Stimulated activated CD4-positive, alpha-beta T cell treated with anti-CD3 and anti-CD28 coated beads, Interleukin-4, amount 100 ng/mL, for 1 hour (primary cell): ENCODE data around the gene HOXA1.

Experiments used
- DNase-seq: peaks from one replicate; pipeline ENCODE4 v3.0.0-alpha.2; 2020

HOXA1 gene

DNA sequence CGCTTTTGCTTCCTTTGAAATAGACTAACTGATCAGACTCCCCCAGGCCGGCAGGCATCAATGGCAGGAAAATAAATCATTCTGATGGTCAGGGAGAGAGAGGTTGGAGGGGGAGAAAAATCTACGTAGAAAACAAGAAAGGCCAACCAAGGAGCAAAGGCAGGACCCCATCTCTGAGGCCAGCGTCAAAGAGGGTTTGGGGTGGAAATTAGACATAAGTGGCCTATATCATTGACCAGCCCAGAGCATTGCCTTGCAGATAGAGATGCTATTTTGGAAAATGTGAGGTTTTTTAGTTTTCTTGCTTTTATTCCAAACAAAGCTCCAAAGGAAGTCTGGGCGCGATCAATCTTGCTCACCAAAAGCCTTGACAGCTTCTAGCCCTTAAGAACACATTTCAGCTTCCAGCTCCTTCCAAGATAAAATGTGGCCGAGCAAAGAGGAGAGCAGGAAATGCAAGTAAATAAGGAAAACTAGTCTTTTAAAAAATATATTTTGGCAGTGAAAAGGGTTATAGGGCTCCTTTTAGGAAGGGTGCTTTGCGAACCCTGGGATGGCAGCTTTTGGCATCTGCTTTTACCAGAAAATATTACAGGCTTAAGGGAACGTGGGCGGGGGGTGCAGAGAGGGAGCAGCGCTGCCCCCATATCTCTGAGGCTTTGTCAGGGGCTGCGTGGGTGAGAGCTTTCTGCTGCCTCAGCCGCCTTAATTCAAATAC lies 8.7 kb upstream of the HOXA1 start:
- DNase-seq: no peak

DNA sequence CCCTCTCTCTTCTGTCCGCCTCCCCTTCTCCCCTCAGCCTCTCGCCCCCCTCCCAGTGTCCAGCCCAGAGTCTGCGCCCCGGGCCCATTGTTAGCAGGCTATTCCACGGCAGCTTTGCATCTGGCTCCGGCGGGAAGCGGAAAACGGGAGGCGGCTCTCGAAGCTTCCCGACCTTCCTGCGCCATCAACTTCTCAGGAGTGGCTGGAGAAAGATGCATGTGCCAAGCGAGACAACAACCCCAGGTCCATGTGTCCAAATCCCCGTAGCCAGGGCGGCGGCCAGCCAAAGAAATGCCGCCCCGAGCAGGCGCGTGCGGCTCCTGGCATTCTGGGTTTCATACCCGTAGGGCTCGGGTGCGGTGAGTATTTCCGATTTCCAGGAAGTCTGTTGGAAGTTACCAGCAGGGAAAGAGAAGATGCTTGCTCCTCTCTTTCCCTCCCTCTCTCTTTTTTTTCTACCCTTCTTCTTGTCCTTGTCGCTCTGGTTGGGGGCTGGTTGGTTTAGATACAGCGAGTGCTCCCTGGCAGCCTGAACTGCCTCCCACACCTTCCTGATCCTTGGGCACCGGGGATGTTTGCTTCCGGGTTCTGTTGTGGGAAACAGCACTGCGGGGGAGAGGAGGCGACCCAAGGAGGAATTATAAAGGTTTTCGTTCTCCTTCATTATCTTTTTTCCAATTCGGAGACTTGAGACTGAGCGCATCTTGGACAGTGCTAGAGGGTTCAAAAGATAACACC lies 7.9 kb upstream of the HOXA1 start:
- no peak for DNase-seq

GRCh38 chr7:27102581-27103442 lies 7.0 kb upstream of the HOXA1 start, which contains the start of gene HOXA2:
Gene HOXA2, minus strand, starts transcription at chr7:27102683. Its CDS starts 183 bp downstream, at chr7:27102500.
- no peak for DNase-seq

GRCh38 chr7:27101957-27102580 lies 6.3 kb upstream of the HOXA1 start:
- no peak for DNase-seq

DNA sequence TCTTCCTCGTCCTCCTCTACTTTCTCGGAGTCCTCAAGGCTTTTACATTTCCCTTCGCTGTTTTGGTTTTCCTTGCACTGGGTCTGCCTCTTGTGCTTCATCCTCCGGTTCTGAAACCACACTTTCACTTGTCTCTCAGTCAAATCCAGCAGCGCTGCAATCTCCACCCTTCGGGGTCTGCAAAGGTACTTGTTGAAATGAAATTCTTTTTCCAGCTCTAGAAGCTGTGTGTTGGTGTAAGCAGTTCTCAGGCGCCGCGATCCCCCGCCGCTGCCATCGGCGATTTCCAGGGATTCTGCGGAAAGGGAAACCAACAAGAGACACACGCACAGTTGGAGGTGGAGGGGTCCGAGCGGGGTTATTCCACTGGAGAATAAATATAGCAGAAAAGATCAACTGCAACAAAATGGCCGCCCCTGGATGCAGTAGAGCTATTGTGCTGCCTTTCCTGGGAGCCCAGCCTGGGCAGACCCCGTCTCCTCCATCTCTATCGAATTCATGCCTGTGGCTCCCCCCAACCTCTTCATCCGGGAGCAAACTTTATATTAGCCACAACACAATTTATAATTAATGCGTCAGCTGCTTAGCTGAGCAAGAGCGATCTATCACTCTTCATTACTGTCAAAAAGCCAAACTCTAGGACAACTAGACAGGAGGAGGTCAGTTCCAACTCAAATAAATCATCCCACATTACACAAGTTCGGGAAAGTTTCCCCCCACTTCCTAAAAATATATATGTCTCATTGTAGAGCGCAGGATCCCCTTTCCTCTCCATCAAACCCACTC lies 5.6 kb upstream of the HOXA1 start:
- no peak for DNase-seq

DNA sequence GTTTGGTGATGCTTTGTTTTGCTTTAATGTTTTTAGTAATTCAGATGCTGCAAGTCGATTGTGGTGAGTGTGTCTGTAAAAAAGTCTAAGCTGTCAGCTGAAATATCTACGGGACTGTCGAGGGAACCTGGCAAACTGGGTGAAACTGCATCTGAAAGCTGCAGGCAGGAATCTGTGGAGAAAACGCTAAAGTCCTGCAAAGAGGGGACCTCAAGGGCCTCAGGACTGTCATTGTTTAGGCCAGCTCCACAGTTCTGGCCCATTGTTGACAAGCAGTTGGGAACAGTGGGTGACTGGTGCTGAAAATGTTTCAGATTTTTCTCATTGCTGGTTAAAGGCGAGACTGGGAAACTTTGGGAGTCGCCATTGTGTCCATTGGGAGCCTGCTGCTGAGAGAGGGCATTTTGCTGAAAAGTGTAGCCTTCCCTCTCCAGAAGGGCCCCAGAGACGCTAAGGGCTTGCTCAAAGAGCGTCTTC lies 4.9 kb upstream of the HOXA1 start:
- DNase-seq: no peak

GRCh38 chr7:27099453-27100370 lies 3.9 kb upstream of the HOXA1 start:
- no peak for DNase-seq

DNA sequence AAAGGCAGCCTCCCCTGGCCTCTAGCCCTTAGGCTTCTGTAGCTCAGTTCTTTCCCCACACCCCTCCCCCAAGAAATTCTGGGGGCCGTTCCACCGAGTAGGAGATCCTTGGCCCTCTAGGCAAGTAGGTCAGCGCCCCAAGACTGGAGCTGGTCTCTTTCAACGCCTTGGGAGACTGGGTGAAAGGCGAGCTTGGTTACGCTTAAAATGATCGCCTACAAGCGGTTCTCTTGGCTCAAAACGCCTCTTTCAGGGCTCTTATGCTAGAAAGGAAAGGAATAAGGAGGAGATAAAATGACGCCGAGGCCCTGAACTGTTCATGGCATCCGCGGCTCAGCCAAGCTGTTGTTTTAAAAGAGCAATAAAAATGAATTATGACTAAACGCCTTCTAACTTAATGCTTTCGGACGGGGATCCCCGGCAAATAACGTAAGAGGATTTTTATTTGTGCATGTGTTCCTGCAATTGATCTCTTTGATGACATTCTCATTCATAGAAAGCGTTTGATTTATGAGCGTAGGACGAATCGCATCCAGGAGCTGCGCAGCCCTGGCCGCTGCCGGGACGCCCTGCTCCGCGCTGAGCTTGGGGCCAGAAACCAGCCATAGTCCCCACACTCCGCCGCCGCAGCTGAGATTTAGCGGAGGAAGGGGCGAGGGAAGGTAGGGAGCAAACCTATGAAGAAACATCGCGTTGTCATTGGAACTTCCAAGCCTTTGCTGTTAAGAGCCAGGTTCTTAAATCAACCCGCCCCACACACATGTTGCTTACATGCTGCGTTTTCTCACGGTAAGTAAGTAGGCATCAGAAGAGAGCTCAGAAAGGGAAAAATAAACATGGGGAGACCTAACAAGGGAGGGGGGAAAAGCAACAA lies 3.0 kb upstream of the HOXA1 start:
- no peak for DNase-seq

- no peak for DNase-seq
Measured at GRCh38 chr7:27097686-27098577, 2.1 kb upstream of the HOXA1 start.

DNA sequence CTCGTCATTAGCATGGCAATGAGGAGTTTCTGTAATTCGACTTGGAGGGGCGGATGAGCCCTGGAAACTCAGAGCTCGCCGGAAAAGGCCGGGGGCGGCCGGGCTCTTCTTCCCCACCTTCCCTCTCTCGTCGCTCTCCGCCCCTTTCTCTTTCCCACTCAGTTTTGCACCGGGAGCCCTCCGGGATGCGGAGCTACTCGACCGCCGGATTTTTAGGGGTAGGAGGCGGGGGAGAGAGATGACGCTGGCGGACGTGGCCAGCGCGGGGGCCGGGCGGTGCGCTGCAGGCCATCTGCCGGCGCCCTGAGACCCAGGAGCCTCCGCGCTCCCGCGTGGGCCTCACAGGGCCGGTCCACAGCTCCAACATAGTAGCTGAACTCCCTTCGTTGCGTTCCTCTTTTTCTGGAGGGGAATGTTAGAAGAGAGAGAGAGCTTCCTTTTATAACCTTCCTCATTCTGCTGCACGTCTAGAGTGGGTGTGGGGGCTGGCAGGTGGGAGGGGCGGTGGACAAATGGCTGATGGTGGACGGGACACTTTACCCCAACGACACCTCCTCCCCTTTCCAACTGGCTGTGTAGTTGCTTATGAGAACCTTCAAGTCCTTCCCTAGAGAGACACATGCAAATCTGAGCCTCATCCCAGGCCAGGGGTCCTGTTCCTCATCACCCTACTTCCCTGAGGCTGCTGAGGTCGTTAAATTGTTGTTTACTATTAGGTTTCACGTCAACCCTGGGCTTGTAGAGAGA lies 1.1 kb upstream of the HOXA1 start:
- no peak for DNase-seq

DNA sequence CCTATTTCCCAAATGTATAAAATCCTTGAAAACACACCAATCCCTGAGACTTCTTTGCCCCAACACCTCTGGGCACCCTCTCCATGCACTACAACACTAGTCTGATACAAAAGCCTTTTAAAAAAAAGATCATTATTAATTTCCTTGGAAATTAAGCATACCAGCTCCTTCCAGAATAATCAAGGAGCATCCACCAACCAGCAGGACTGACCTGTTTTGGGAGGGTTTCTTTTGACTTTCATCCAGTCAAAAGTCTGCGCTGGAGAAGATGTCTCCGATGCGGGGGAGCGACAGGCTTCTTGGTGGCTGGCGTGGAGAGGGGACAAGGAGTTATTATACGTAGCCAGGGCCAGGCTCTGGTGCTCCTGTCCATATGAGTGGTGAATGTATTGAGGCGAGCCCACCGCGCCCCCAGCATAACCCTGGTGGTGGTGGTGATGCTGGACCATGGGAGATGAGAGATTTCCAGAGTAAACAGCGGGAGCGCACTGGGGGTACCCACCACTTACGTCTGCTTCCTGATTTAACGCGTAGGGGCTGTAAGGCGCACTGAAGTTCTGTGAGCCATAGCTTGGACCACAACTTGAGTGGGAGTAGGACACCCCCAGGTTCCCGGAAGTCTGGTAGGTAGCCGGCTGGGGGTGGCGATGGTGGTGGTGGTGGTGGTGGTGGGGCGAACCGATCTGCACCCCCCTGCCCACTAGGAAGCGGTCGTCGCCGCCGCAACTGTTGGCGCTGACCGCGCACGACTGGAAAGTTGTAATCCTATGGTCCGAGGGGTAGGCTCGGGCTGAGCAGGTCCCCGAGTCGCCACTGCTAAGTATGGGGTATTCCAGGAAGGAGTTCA lies 527 bp downstream of the HOXA1 start:
- no peak for DNase-seq

DNA sequence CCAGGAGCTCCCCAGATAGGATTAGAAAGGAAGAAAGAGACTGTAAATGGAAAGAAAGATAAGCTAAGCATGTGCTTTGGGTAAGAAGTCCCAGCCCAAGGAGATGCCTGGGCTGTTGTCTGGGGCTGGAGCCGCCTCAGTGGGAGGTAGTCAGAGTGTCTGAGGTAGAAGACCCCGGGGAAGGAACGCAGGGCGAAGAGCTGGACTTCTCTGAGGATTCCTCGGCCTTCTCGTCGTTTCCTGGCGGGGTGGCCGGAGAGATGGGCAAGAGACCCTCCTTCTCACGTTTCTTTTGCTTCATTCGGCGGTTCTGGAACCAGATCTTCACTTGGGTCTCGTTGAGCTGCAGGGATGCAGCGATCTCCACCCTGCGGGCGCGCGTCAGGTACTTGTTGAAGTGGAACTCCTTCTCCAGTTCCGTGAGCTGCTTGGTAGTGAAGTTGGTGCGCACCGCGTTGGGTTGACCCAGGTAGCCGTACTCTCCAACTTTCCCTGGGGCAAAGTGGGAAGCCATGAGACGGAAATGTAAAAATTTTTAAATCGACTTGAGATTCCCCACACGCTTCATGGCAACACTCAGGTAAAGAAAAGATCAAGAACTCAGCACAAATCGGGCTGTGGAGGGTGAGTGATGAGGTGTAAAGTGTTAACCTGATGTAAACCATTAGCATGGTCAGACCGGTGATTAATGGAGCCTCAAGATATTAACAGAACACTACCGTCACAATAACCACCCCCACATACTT lies 1.3 kb downstream of the HOXA1 start:
- DNase-seq: no peak

- no peak for DNase-seq
Measured at GRCh38 chr7:27093184-27093895, 2.5 kb downstream of the HOXA1 start.

DNA sequence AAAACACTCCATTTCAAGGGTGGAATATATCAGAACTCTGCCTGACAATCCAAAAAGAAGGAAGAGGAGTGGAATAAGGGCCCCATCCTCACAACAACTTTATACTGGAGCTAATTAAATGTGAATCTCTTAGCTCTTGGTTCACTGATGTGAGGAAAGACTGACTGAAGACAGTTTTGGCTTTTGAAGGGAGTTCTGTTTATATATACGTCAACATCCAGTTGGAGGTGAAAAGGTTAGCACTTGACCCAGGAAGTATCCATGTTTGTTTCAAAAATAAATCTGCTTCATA lies 3.0 kb downstream of the HOXA1 start:
- DNase-seq: no peak

DNA sequence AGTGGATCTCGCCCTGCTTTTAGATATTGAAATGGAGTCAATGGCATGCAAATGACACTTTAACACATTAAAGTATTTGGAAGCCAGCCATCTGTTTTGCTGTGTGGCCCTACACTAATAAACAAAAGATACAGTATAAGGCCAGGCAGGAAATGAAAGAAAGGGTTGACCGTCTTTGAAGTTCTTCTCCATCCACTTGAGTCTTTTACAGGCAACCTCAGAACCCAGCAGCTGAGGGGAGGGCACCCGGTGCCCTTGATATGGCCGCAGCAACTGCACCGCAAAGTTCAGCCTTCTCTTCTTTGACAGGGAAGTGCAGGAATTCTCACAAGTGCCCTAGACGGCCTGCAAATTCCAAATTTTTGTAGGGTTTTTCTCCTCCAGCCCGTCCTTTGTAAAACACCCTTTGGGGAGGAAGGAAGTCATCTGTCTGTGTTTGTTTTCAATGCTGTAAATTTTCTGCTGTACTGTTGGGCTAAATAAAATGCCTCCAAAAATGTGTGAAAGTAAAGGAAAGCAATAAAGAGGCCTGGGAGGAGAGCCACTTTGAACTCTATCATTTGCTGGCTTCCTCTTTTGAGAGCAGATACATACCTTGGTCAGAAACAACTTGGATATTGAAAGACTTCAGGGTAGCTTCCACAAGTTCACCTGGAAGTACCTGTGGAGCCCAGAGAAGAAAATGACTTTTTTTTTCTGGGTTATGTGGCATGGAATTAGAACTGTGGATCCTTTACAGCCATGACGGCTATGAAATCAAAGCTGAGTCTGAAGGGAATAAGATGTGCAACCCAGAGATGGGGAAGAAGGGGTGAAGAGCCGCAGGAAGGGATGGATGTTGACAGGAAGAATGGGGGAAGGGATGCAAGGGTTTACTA lies 3.6 kb downstream of the HOXA1 start:
- no peak for DNase-seq
